ENCODE measurements around the gene DLGAP4.
"Not testable (repeated sequence)": the region's sequence is repeated elsewhere in the genome, so short reads cannot be mapped to it uniquely, and the experiment has no call there.

The DLGAP4 gene

DNA sequence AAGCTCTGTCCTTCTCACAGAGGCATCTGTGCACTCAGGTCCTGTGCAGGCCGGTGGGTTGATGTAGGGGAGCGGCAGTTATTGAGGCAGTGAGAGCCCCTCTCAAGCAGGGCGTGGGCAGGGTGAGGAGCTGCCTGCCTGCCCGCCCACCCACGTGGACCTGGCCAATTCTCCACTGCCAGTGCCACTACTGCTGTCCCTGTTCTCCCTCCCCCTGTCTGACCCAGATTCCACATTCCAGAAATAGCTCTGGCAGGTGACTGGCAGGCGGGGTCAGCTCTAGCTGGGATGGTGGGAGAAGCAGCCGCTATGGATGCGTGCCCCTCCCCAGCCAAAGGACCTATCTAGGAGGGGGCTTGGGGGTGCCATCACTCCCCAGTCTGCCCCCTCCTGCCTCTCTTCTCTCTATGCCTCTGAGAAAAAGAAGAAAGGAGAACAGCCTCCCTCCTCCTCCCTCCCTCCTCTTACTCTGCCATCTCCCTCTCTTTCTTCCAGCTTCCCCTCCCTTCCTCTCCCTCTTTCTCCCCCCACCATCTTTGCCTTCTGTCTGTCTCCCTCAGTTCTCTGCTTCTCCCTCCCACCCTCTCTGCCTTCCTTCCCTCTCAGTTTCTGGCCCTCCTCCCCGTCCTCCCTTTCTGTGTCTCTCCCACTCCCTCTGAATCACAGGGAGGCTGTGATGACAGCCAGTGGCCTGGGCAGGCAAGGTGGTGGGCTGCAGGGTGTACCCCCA is 148.7 kb downstream of the DLGAP4 start:
- DNase-seq (ENCODE audit: low spot score): no peak

DNA sequence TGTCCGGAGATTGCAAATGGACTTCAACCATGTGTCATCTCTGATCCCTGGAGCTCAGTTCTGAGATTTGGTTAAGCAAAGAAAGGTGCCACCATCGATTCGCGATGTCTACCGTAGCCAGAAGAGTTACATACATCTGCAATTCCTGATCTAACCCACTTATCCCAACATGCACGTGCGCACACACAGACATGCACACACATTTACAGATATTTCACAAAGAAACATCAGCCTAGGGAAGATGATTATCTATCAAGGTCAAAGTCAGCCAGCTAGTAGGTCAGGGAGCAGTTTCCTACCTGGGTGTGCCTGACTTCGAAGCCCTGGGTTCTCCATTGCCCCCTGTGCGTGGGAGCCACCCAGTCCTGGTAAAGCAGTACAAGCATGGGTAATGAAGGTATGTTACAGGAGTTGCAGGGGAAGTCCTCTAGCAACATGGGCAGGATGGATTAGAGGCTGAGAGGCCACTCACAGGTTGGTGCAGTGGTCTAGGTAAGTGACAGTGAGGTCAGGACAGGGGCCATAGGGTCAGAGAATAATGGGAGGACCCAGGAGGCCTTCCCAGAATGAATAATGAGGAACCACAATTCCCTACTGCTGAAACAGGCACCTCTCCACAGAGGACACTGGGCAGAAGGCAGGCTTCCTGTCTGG is 150.0 kb downstream of the DLGAP4 start:
- DNase-seq (ENCODE audit: low spot score): no peak

DNA sequence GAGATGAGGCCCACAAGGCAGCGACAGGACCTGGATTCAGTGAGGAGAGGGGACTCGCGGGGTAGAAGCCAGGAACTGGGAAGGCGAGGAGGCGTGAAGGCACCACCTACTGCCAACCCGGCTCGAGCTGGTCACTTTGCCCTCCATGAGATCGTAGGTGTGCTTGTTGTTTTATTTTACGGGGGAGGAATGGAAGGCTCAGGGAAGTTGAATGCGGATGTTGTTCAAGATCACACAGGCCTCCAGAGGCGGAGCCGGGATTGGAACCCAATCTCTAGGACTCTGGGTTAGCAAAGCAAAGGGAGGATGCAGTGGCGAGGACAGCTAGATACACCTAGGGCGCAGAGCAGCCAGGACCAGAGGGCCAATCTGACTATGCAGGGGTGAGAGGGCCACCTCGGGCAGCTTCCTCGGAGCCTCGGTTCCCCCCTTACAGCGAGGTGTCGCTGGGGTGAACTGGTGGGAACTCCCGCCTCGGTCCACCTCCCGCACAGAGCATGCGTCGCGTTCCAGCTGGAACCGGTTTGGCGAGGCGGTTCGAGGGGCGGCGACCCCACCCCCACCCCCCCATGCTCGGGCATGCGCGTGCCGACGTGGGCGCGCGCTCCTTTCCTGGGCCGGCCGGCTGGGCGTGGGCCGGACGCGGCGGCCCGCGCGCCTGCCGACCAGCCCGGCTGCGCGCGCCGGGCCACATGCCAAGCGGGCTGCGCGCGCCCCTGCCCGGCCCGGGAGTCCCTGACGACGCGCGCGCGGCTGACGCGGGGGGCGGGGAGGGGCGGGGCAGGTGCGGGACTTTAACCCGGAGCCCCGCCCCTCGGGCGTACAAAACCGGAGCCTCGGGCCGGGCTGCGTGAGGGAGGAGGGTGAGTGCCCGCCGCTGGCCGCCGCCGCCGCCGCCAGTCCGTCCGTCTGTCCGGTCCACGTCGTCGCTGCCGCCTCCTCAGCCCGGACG is 154.8 kb downstream of the DLGAP4 start:
- DNase-seq (ENCODE audit: low spot score): peak; percentile 99

DNA sequence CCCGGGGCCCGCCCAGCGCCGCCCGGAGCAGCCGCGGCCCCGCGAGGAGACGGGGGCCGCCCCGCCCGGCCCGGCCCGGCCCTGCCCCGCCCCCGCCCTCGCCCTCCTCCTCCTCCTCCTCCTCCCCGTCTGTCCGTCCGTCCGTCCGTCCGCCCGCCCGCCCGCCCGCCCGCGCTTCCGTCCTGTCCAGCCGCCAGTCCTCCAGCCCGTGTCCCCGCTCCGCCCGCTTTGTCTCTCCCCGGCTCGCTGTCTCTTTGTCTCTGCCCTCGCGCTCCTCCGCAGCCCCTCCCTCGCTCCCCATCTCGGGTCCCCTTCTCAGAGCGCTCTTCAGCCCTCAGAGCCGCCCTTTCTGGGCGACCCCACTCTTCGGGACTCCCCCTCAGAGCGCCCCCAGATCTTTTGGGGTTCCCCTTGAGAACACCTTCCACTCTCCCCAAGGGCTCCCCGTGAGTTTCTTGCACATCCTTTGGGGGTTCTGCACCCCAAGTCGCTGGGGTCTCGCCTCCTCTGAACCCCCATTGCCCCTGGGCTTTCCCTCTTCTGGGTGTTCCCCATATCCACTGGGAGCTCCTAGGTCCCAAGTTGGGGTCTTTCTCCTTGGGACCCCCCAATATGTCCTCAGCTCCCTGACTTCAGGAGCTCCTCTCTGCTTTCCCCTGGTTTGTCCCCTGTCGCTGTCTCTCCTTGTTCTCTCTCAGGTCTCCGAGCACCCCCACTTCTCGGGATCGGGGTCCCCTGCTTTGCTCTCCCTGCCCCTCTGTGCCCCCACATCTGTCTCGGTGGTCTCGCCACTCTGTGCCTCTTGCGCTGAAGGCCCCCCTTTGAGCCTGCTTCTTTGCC is 155.7 kb downstream of the DLGAP4 start:
- peak; percentile 72 for DNase-seq (ENCODE audit: low spot score)

DNA sequence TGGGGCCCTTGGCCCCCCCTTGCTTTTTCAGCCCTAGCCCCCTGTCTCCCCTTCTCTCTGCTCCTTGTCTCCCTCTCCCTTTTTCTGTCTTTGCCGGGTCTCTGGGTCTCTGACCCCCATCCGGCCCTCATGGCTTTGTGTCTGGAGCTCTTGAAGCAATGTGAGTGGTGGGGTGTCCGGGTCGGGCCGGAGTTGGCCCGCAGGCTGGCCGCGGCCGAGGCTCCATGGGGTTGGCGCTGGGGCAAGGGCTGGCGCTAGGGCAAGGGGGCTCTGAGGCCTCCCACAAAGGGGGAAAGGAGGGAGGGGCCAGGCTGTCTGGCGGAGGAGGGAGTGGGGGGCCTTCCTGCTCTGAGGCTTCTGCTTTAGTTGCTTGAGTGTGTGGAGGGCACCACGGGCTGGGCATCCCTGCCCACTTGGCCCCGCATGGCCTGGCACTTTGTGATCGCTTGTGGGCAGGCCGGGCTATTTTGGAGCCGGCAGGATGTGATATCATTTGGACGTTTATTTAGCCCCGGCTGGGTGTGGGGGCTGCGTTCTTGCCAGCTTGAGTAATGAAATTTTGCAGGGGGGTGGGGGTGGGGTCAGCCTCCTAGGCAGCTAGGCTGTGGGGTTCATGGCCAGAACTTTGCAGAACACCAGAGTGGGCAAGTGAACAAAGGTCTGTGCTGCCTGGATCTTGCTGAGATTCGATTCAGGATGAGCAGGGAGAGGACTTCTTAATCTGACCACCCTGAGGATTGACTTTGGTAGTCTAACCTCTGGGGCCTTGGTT is 156.5 kb downstream of the DLGAP4 start:
- no peak for DNase-seq (ENCODE audit: low spot score)

DNA sequence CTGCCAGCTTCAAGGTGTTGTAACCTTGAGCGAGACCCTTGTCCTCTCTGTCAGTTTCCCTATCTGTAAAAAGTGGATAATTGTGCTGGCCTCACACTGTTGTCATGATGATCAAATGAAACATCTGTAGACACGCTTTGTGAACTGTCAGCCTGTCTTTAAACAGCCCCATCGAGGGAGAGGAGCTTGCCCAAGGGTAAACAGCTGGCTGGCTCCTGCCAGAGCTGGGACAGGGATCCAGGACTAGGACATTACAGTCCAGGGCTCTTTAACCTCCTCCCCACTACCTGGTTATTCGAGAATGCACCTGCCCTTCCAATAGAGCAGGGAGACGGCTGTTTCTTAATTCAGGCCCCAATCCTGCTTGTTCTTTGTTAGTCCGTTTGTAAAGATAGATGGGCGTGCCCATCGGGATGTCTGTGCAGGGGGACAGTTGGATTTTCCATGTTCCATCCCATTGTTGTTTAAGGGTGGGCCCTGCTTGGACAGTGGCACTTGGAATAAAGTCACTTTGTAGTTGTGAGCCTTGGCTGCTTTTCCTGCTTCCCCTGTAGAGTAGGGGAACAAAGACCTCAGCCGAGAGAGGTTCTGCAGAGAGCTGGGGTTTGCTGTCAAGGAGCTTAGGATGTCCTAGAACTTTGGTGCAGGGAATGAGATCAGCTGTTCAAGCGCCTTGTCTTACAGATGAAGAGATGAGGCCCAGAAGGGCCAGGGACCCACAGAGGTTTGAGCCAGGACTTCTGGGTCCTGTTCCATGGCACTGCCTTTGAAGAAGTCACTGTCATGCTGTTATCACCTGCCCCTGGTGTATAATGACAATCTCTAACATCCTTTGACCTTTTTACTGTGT is 157.3 kb downstream of the DLGAP4 start:
- DNase-seq (ENCODE audit: low spot score): no peak

DNA sequence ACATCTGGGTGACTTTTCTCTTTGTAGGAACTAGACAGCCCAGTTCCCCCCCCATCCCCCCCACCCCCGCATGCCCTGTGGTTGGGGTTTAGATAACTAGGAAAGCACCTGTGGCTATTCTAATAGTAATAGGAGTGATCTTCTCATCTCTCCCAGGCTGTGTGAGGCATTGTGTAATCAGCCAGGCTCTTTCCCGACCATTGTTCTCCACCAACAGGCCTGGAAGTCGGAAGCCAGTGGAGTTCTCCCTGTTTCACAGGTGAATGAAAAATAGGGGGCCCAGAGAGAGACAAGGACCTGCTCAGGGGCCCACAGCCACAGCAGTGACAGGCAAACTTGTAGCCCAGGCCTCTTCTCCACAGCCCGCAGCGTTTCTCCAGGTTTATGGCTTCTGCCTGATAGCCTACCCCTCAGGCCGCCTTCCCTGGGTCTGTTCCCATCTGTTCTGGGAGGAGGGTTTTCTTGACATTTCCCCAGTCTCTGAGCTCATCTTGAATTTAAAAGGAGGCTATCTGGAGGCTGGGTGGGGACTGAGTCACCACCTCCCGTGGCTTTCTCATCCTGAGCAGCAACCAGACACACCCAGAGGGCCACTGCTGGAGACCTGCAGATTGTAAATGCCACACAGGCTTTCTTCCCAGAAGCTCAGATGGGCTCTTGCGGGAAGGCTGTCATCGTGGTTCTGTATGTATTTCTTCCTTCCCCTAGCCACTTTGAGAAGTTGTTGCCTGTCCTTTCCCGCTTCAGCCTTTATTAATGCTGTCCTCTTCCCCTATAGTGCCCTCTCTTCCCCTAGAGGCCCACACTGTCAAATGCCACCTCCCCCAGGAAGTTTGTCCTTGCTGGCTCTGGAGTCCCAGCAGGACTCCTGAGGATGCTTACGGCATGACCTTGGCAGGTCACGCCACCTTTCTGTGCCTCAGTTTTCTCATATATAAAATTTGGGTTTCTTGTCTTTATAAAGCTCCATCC is 159.3 kb downstream of the DLGAP4 start:
- DNase-seq (ENCODE audit: low spot score): no peak

DNA sequence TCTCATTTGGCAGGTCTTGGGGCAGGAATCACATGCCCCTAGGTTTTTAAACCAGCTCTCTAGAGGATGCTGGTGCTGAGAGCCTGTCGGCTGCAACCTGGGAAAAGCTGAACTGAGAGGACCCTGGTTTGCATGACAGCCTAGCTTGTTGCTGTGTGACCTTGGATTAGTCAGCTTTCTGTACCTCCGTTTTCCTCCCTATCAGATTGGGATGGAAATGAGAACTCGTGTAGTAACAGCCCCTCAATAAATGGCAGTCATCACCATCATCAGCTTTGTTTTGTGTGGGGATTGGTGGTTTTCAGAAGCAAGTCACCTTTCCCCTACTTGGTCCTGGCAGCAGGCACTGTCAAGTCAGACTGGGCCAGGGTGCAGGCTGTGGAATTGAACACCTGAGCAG is 159.9 kb downstream of the DLGAP4 start:
- DNase-seq (ENCODE audit: low spot score): no peak

DNA sequence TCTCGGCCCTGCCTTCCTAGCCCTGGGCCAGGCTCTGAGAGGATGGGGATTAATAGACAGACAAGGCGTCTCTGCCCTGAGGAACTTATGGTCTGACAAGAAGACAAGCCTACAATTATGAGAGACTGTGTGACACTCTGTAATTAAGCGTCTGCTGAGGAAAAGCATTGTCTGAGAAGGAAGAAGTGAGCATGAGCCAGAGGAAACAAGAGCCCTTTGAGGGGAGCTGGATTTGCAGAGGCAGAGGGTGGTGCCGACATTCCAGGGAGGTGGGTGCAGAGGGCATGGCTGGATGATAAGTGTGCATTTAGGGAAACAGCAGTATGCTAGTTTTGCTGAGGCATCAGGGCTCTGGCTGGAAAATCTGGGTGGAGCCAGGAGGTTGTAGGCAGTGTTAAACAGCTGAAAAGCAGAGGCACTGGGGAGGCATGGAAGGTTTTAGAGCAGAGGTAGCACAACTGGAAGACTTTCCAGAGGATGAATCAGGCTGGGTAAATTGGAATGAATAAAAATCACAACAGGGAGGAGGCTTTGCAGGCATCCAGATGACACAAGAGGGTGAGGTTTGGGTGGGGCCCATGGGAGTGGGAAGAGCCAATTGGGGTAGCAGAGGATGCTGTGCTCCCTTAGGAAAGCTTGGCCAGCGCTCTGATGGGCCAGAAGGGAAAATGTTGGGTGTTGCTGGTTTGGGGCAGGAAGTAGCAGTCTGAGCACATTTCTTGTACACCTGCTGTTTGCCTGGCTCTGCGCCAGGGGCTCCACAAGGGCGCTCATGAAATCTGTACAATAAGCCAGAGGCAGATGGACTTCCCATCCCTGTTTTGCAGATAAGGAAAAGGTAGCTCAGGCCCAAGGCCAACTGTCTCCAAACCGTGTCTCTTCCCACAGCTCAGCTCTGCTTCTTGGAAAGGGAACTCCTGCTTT is 161.2 kb downstream of the DLGAP4 start:
- peak; percentile 65 for DNase-seq (ENCODE audit: low spot score)

DNA sequence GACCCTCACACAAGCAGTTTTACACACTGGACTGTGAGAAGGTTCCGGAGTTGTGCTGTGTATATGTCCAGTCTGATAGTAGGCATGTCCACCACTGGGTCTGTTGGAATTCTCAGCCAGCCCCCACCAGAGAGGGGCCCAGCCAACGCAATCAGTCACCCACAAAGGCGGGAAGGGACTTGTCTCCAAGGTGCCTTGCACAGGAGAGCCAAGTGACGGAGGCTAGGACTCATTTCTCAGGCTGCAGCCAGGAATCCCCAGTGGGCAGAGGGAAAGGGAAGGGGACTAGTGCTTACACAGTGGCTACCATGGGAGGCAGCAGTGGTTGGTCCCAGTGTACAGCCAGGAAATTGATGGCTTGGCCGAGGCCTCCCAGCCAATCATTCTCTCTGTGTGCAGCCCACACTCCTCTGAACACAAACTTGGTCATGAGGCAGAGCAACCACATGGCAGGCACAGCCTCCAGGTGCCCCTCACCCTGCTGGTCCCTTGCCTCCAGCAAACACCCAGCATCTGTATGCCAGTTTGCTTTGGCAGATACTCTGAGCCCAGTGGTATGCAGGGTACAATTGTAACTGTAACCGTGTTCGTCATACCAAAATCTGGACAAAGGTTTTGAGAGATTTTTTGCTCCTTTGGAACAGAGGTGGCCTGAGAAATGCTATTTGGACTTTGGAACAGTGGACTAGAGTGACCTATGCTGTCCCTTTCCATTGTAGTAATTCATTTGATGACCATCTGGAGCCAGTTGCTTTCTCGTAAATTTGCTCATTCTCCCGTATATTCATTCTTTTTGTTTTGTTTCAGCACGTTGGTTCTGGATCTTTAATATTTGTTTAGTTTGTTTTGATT is 162.2 kb downstream of the DLGAP4 start:
- no peak for DNase-seq (ENCODE audit: low spot score)

DNA sequence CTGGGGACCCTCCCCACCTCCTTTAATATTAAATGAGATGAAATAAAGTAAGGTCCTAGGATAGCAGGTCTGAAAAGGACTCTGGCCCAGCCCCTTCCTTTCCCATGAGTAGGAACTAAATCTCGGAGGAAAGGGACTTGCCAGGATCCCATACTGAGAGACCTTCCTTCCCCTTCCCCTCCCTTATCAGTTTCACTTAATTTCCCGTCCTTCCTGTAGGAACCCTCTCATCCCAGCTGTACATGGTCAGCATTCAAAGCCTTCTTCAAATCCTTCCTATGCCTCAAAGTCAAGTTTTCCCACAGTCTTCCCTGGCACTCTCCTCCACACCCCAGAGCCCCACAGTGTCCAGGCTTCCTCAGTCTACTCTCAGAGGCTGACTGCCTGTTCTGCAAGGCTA is 163.8 kb downstream of the DLGAP4 start:
- DNase-seq (ENCODE audit: low spot score): no peak

DNA sequence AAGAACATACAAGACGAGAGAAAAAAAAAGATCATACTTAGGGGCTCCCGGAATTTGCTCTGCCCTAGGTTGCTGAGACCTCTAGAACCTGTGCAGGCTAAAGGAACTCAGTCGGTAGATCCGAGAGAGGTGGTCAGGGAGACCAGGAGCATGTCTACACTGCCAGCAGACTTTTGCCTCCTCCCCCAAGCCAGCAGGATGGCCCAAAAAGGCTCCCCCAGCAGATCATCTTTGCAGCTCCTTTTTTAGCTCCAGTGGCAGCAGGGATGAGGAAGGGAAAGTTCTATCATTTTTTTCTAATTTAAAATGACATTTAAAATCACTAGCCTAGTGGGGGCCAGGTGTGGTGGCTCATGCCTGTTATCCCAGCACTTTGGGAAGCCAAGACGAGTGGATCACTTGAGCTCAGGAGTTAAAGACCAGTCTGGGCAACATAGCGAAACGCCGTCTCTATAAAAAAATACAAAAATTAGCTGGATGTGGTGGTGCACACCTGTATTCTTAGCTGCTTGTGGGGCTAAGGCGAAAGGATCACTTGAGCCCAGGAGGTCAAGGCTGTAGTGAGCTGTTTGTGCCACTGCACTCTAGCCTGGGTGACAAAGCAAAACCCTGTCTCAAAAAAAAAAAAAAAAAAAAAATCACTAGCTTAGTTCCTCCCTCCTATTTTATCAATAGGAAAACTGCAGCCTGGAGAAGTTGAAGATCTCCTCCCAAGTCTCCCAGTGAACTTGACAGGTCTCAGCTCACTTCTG is 165.9 kb downstream of the DLGAP4 start:
- no peak for DNase-seq (ENCODE audit: low spot score)

DNA sequence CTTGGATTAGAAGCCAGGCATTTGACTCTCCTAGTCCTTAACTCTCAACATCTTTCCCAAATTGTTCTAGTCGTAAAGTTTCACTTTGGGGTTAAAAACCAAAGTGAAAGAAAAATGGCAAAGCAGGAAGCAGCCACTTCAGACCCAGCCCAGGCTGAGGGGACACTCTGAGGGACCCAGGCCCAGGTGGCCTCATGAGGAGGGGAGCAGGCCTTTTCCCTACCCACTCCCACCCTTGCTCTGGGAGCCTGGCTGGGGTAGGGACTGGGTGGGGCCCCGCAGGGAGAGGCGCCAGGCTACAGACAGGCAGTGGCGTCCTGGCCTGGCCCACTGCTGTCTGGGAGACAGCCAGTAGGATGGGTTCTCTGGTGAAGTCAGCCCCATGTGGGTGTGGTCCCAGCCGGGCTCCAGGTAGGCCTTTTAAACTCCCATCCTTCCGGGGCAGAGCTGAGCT is 166.5 kb downstream of the DLGAP4 start:
- no peak for DNase-seq (ENCODE audit: low spot score)

DNA sequence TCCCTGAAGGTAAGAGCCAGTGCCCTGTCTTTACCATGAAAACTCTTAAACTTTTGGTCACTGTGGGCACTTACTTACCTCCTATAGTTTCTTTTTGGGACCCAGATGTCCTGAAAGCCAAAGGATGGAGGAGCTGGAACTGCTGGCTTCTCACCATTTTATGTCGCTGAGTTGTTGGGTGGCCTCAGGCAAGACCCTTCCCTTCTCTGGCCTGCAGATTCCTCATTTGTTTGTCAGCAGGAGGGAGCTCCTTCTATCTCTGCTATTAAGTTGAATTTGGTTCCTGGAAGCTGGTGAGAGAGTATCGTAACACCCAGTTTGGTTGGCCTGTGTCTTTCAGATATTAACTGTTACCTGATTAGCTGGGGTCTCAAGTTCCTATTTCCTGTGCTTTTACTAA is 167.0 kb downstream of the DLGAP4 start:
- DNase-seq (ENCODE audit: low spot score): no peak

DNA sequence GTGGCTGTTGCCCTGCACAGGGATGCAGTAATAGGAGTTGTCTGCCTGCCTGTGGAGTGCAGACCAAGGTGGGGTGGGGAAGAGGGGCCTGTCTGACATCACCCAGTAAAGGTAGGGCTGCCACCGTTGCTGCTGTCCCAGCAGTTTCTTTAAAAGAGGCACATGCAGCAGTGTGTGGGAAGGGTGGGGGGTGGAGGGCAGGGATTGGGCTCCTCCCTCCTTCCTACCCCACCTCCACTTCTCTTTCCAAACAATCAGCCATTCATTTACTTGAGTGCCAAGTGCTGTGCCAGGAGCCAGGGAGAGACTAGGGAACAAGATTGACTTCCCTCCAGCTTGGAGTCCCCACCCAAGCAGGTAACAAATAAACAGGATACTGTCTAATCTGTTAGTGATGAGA is 168.4 kb downstream of the DLGAP4 start:
- no peak for DNase-seq (ENCODE audit: low spot score)

DNA sequence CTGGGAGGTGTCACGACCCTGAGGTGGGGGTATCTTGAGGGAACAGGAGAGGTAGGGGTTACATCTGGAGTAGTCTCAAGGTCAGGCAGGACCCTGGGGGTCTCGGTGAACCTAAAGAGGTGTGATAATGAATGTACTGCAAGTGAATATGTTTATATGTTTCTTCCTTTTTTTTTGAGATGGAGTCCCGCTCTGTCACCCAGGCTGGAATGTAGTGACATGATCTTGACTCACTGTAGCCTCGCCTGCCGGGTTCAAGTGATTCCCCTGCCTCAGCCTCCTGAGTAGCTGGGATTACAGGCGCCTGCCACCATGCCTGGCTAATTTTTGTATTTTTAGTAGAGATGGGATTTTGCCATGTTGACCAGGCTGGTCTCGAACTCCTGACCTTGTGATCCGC is 168.9 kb downstream of the DLGAP4 start:
- DNase-seq (ENCODE audit: low spot score): not testable (repeated sequence)
